Suprapubic skin (tissue), 4 donors: ENCODE data around the gene RNPEPL1.
A peak's percentile ranks its signal among the peaks of the same experiment; 100 is the strongest.

Experiments
- POLR2A ChIP-seq, 2 donors: fragments of 450-650 bp; IDR thresholded peaks; one replicate each; pipeline ENCODE4 v1.6.1; 2017; ENCODE audit warnings: antibody characterized with exemption in 2 of 2, mild to moderate bottlenecking in 2 of 2, moderate library complexity in 2 of 2
- POLR2AphosphoS5 ChIP-seq, 3 donors: sonication (generic); formaldehyde crosslinking; IDR thresholded peaks; one replicate each; pipeline ENCODE4 v1.6.1; 2017; ENCODE audit warnings: antibody characterized with exemption in 3 of 3

DNA sequence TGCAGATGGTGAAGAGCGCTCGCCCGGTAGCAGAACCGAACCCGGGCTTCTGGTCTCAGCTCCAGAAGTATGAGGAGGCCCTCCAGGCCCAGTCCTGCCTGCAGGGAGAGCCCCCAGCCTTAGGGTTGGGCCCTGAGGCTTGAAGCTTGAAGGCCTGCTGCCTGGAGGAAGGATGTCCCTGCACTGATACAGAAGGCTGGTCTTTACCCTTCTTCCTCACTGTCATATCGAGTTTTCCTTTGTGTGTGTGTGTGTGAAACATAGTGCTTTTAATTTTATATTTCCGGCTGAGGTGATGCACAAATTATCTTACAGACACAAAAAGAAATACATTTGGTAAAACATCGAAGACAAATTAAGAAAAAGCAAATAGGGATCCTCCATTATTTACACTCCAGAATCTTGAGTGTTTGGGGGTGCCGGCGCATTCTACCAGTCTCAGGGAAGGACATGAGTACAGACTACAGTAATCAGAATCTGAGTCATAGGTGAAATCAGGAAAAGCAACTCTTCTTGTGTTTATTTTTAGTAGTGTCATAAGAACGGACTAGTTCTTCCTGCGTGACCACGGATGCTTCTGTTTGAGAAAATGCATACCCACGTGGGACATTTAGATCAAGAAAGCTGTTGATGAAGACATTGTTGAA is 6.8 kb upstream of the RNPEPL1 start:
- TF ChIP-seq POLR2AphosphoS5 (IDR thresholded peaks at IDR 0.05) (no peak), POLR2A (IDR thresholded peaks at IDR 0.05) (peak in 1 of 2 donors; percentile 20)
